ENCODE results near the gene ACAP3.

Gene ACAP3

GRCh38 chr1:1324524-1325287, 17.0 kb upstream of the ACAP3 start, which contains the start of the genes CPTP and INTS11:
CPTP (plus strand) TSS chr1:1324802; CDS start chr1:1326911, 2,109 bp downstream.
INTS11 (minus strand) TSS chr1:1324660; CDS start chr1:1324608, 52 bp downstream.
- TF ChIP-seq CTCF (IDR thresholded peaks at IDR 0.05; ENCODE audit: control insufficient read depth, extremely low read depth, insufficient read depth), result no peak
- peak within 1 kb of the TSS; percentile 95 for H3K4me3 ChIP-seq (ENCODE audit: low read depth, low read length)
- DNase-seq (ENCODE audit: low read depth), result no peak

GRCh38 chr1:1324084-1324523, 16.4 kb upstream of the ACAP3 start:
- TF ChIP-seq CTCF (IDR thresholded peaks at IDR 0.05; ENCODE audit: control insufficient read depth, extremely low read depth, insufficient read depth), result no peak
- DNase-seq (ENCODE audit: low read depth), result no peak
- H3K4me3 ChIP-seq (ENCODE audit: low read depth, low read length), result peak overlapping the region; percentile 95

GRCh38 chr1:1322952-1323351, 15.2 kb upstream of the ACAP3 start:
- H3K4me3 ChIP-seq (ENCODE audit: low read depth, low read length), result peak overlapping the region; percentile 34
- no peak for DNase-seq (ENCODE audit: low read depth)
- no peak for TF ChIP-seq CTCF (IDR thresholded peaks at IDR 0.05; ENCODE audit: control insufficient read depth, extremely low read depth, insufficient read depth)

- DNase-seq (ENCODE audit: low read depth), result no peak
- no peak overlapping the region for H3K4me3 ChIP-seq (ENCODE audit: low read depth, low read length)
- TF ChIP-seq CTCF (IDR thresholded peaks at IDR 0.05; ENCODE audit: control insufficient read depth, extremely low read depth, insufficient read depth), result no peak
These were observed 14.7 kb upstream of the ACAP3 start for GRCh38 chr1:1322418-1322817.

- TF ChIP-seq CTCF (IDR thresholded peaks at IDR 0.05; ENCODE audit: control insufficient read depth, extremely low read depth, insufficient read depth), result no peak
- no peak for DNase-seq (ENCODE audit: low read depth)
These were observed 13.7 kb upstream of the ACAP3 start for GRCh38 chr1:1321477-1321876.

GRCh38 chr1:1320666-1321448, 13.1 kb upstream of the ACAP3 start:
- no peak overlapping the region for H3K4me3 ChIP-seq (ENCODE audit: low read depth, low read length)
- DNase-seq (ENCODE audit: low read depth), result no peak
- no peak for TF ChIP-seq CTCF (IDR thresholded peaks at IDR 0.05; ENCODE audit: control insufficient read depth, extremely low read depth, insufficient read depth)

More at GRCh38 chr1:1321477-1321876, 13.7 kb upstream of the ACAP3 start:
- H3K4me3 ChIP-seq (ENCODE audit: low read depth, low read length), result no peak overlapping the region
